Osteocyte (in vitro differentiated cells): ENCODE measurements around the gene RLBP1. TPM values are rescaled to one million over a fixed set of nuclear protein-coding genes. Genes with fewer than 3 reads are reported as not detected.

Source experiments
- DNase-seq: peaks from one replicate; pipeline ENCODE4 v3.0.0; 2021; ENCODE audit warnings: mixed read lengths; ENCODE audit not compliant: unreplicated experiment; ENCODE audit errors: extremely low spot score
- H3K27ac Mint-ChIP-seq: one replicate; pipeline ENCODE4 v1.8.0; 2021; ENCODE audit warnings: mild to moderate bottlenecking, mixed read lengths; ENCODE audit not compliant: unreplicated experiment
- H3K27me3 Mint-ChIP-seq: one replicate; pipeline ENCODE4 v1.8.0; 2021; ENCODE audit warnings: mixed read lengths; ENCODE audit not compliant: unreplicated experiment
- H3K36me3 Mint-ChIP-seq: one replicate; pipeline ENCODE4 v1.8.0; 2021; ENCODE audit warnings: mixed read lengths; ENCODE audit not compliant: unreplicated experiment
- H3K4me1 Mint-ChIP-seq: one replicate; pipeline ENCODE4 v1.8.0; 2021; ENCODE audit warnings: mixed read lengths; ENCODE audit not compliant: unreplicated experiment
- H3K4me3 Mint-ChIP-seq: one replicate; pipeline ENCODE4 v1.8.0; 2021; ENCODE audit warnings: mild to moderate bottlenecking, moderate library complexity, mixed read lengths; ENCODE audit not compliant: unreplicated experiment
- H3K9me3 Mint-ChIP-seq: one replicate; pipeline ENCODE4 v1.8.0; 2021; ENCODE audit warnings: mixed read lengths; ENCODE audit not compliant: unreplicated experiment
- total RNA-seq: library from RNA; stranded (reverse); gene quantifications from 2 replicates; pipeline ENCODE4 v1.2.1, GENCODE V29; 2021
- TF ChIP-seq, protein P1 (sequence below): fragments of 200-600 bp; sonication (generic); IDR thresholded peaks from 2 replicates; pipeline ENCODE4 v1.5.0; 2021; ENCODE audit warnings: antibody characterized with exemption, mild to moderate bottlenecking, moderate library complexity

RLBP1 gene
- total RNA-seq, 1 donor from 2014 or later: not detected

DNA sequence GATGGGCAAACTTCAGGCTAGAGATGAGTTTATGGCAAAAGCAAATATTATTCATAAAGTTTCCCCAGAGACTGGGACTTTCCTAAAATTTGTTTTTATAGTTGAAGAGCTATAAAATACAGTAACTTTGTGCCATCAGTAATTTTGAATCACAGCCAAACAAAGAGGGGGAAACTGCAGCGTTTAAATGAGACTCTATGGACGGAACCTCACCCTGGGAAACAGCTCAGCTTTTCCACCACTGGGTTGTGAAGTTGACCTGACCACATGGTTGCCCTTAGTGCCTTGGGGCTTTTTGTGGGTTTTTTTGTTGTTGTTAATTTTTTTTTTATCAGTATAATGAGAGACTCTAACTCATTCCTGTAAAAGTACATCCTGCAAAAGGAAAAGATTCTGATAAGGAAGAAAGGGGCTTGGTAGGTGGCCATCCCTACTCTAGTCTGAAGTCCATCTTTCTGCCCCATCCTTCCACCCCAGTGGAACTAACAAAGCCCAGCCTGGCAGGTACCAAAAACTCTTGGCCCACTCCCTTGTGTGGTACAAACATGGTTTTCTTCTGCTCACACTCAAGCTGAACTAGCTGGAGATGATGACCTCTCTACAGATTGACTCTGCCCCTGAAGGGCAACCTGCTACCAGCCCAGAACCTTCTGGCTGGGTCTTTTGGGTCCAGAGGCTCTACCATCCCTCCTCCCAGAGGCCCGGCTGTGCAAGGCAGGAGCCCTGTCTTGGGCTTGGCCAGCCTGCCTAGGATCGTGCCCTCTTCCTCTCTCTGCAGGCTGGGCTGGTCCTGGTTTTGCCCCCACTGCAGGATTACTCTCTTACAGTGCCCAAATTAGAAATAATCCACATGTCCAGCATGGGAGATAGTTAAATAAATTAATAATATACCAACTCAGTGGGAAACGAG, 41.2 kb downstream of the RLBP1 start:
- H3K9me3 Mint-ChIP-seq: no peaks in the 10 kb centered on the region
- TF ChIP-seq, protein P1, sequence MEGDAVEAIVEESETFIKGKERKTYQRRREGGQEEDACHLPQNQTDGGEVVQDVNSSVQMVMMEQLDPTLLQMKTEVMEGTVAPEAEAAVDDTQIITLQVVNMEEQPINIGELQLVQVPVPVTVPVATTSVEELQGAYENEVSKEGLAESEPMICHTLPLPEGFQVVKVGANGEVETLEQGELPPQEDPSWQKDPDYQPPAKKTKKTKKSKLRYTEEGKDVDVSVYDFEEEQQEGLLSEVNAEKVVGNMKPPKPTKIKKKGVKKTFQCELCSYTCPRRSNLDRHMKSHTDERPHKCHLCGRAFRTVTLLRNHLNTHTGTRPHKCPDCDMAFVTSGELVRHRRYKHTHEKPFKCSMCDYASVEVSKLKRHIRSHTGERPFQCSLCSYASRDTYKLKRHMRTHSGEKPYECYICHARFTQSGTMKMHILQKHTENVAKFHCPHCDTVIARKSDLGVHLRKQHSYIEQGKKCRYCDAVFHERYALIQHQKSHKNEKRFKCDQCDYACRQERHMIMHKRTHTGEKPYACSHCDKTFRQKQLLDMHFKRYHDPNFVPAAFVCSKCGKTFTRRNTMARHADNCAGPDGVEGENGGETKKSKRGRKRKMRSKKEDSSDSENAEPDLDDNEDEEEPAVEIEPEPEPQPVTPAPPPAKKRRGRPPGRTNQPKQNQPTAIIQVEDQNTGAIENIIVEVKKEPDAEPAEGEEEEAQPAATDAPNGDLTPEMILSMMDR: no peak

DNA sequence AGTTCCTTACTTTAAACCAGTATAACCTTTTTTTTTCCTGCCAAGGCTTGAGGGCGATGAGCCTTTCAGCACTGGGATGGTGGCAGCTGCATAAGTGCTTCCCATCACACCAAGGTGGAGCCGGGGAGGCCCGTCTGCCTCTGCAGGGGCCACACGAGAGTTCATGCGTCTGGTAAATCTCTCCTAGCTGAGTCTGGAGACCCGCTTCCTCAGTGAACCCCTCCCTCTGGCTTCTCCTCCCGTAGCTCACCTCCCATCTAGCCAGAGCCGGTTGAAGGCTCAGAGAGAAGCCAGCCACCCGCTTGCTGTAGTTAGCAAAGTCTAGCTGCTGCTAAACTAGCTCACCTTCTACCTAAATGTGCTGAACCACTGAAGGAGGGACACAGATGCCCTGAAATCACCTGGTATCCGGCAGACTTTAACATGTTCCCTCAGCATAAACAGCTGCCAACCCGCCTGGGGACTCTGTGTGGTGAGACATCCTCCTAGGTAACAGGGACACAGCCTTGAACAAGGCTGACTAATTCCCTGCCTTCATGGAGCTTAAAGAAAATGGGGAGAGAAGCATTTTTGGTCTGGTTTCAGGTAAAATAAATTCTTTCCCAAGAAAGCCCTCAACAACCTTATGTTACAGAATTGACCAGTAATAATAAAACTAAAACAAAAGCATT, 42.9 kb downstream of the RLBP1 start:
- Mint-ChIP-seq H3K4me3 (no peak overlapping the region), H3K36me3 (peaks cover 36% of the 10 kb centered on the region), H3K27me3 (no peaks in the 10 kb centered on the region), H3K9me3 (no peaks in the 10 kb centered on the region), H3K27ac (no peak overlapping the region), H3K4me1 (peaks cover 52% of the 10 kb centered on the region)
- DNase-seq: no peak
- TF ChIP-seq, protein P1: no peak

More for the DNA sequence above, 41.2 kb downstream of the RLBP1 start:
- Mint-ChIP-seq H3K27ac (peak overlapping the region; percentile 83), H3K27me3 (no peaks in the 10 kb centered on the region), H3K4me3 (no peak overlapping the region), H3K4me1 (peaks cover 45% of the 10 kb centered on the region), H3K36me3 (peaks cover 35% of the 10 kb centered on the region)
- no peak for DNase-seq

DNA sequence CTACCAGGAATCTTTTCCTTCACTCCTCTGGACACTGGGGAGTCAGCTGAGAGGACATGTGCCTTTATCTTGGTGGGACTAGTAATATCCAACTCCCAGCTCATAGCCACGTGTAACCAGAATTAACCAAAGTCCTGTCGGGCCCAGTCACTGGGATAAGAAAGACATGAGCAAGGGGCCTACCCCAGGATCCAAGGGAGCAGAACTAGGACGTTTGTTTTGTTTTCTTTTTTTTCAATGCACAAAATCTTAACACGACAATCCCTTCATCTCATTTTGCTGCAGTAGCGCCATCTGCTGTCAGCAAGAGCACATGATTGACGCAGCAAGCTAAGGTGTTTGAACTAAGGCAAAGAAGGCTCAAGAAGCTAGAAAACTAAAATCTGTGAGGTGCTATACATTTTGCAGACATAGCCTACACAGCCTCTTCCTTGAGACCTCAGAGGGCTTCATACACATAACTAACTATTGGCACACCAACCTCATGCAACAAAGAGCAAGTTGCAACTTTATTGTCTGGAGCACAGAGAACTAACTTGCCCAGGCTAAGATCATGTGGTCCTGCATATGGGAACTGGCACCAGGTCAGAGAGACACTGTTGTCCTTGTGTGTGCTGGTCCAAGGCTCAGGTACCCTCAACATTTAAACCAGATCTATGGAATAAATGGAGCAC, 43.6 kb downstream of the RLBP1 start:
- TF ChIP-seq, protein P1: peak; percentile 95
- DNase-seq: no peak
- H3K27ac Mint-ChIP-seq: peak overlapping the region; percentile 81
- no peaks in the 10 kb centered on the region for H3K27me3 Mint-ChIP-seq
- peaks cover 50% of the 10 kb centered on the region for H3K4me1 Mint-ChIP-seq
- no peaks in the 10 kb centered on the region for H3K9me3 Mint-ChIP-seq
- H3K36me3 Mint-ChIP-seq: peaks cover 36% of the 10 kb centered on the region
- H3K4me3 Mint-ChIP-seq: no peak overlapping the region

DNA sequence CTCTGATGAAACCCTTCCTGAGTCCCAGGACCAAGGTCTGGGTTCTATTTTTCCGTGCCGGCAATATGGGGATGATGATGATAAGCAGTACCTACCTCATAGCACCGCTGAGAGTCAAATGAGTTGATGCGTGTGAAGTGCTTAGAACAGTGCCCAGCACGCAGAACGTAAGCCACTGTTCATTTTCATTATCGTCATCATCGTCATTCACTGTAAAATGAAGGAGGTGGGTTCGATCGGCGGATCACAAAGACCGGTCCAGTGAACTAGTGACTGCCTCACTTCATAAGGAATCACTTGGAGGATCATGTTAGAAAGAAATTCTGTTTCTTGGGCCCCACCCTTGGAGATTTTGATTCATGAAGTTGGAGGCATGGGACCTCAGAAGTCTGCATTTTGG, 44.3 kb downstream of the RLBP1 start:
- Mint-ChIP-seq H3K9me3 (no peaks in the 10 kb centered on the region), H3K4me3 (no peak overlapping the region), H3K36me3 (peaks cover 34% of the 10 kb centered on the region), H3K27me3 (no peaks in the 10 kb centered on the region), H3K27ac (peak overlapping the region; percentile 81), H3K4me1 (peaks cover 50% of the 10 kb centered on the region)
- TF ChIP-seq, protein P1: no peak
- DNase-seq: no peak
